HG03175 (cell line): ENCODE data around the gene SACM1L.
"Not testable (repeated sequence)": the region's sequence is repeated elsewhere in the genome, so short reads cannot be mapped to it uniquely, and the experiment has no call there.

ENCODE experiments used
- ATAC-seq: cut with Tn5 transposase; IDR thresholded peaks from one replicate; pipeline ENCODE4 v1.9.1; 2021; ENCODE audit warnings: mild to moderate bottlenecking, moderate library complexity; ENCODE audit not compliant: unreplicated experiment

Gene SACM1L

DNA sequence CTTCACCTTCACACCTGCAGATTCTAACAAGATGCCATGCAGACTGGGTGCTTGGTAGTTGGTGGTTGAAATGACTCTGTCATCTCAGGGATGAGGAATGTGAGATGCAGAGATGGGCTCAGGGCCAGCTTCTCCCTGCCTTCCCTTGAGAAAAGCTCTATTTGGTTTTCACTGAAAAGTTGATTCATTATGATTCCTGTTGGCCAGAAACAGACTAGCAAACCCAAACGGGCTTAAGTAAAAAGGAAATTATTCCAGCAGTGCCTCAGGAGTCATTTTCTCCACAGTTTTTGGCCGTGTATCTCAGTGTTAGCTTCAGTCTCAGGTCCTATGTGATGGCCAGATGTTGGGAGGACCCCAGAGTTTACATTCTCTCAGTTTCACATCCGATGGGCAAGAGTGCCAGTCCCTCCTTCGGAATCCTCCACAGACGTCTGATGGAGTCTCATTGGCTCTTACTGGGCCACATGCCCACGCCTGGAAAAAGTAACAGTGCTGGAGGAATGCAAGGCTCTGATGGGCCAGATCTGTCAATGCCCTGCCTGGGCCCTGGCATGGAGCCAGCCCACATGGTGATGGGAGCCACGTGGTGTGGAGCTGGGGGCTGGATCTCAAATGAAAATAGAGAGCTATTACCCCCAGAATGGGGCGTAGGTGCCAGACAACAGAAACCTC is 22.3 kb upstream of the SACM1L start:
- no peak for ATAC-seq

DNA sequence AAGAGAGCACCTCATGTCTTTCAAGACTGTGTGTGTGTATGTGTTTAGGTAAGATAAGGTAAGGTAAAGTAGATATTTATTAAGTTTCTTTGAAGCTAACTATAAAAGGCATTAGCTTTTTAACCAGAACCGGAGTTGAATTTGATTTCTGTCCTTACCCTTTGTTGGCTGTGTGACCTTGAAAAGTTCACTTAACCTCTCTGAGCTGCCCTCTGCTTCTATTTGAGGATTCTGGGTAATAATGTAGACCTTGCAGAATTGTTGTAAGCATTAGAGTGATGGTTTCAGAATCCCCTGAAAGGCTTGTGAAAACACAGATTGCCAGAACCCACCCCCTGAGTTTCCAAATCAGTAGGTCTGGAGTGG is 21.6 kb upstream of the SACM1L start:
- no peak for ATAC-seq

DNA sequence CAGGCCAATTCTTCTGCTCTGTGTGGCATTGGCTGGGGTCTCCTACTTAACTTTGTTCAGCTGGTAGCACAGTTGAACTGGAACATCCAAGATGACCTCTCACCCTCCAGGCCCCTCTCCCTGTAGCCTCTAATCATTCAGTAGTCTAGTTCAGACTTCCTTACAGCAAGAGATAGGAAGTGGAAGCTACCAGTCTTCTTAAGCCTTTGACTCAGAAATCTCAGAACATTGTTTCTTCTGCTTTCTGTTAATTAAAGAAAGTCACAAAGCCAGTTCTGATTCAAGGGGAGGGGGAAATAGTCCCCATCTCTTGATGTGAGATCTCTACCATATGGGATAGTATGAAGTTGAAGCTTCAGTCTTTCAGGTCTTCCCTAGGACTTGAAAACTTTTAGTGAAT is 18.8 kb upstream of the SACM1L start:
- no peak for ATAC-seq

DNA sequence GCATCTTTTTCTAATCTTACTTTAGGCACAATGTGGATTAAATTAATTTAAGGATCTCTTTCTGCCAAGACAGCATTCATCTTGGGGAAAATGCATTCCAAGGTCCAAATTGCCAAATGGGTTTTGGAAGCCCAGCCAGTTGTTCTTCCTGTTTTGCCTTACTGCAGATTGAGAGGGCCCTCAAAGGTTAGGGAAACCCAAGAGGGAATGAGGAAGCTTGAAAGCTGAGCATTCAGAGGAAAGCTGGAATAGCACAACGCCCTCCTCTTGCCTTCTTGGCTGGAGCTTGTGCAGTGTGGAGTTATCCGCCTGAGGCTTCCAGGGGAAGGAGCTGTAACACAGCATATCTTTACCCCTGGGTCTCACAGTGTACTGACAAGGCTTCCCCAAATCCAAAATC is 18.2 kb upstream of the SACM1L start:
- ATAC-seq: no peak

DNA sequence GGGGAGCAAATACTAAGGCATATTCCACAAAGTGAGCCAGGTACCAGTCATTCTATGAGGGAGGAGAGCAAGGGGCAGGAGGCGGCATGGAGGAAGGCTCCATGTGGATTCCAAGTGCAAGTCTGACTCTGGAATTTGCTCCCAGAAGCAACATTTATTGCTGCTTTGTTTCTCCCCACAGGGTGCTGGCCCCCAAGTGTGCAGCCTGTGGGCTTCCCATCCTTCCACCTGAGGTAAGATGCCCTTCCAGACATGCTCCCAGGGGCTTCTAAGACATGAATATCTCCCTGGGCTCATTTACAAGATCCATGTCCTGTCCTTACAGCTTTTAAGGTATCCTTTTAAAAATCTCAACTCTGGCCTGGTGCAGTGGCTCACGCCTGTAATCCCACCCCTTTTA is 15.9 kb upstream of the SACM1L start:
- no peak for ATAC-seq

DNA sequence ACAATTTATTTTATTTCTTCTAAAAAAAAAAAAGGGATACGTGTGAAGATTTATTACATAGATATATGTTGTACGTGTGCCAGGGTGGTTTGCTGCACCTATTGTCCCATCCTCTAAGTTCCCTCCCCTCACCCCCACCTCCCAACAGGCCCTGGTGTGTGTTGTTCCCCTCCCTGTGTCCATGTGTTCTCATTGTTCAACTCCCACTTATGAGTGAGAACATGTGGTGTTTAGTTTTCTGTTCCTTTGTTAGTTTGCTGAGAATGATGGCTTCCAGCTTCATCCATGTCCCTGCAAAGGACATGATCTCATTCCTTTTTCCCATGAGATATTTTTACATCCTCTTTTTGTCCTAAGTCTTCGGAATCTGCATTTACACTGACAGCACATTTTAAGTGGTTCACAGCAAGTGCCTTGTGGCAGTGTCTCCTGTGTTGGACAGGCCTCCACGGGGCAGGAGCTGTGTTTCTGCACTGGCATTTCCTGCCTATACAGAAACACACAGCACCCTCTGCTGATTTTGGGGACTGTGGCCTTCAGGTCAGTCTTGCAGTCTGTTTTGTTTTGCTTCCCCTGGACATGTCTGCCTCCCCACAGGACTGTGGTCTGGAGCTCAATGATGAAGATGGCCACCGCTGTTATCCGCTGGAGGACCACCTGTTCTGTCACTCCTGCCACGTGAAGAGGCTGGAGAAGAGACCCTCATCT is 12.7 kb upstream of the SACM1L start:
- ATAC-seq: no peak

DNA sequence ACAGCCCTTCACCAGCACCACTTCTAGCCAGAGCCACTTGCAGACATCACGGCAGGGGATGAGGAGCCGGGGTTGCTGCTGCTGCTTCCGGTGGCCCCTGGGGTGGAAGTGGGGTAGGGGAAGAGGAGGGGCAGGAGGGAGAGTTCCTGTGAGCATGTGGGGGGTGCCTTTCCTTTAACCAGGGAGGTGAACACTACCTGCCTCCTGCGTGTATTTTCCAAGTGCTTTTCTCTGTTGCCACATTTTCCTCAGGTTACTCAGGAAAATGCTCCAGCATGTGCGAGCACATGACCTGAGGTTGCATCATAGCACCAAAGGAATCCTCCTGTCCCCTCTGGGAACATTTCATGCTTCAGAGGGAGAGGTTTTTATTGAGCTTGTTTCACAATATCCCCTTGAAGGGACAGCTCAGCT is 12.2 kb upstream of the SACM1L start:
- ATAC-seq: no peak

DNA sequence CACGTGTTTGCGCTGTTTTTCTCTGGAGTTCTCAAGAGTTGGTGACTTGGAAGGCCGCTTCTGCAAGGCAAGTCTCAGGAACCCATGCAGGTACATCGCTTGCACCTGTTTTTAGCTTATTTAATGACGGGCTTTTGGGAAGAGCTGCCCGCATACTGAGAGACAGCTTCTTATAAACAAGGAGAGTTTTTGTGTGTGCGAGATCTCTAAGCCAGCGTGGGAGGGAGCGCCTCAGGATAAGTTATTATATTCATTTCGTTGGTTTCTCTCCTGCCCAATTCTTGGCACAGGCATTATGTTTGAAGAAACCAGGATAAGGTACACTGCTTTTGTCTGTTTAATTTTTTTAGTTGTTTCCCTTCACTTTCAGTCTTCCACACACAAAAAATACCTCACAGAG is 11.4 kb upstream of the SACM1L start:
- ATAC-seq: no peak

DNA sequence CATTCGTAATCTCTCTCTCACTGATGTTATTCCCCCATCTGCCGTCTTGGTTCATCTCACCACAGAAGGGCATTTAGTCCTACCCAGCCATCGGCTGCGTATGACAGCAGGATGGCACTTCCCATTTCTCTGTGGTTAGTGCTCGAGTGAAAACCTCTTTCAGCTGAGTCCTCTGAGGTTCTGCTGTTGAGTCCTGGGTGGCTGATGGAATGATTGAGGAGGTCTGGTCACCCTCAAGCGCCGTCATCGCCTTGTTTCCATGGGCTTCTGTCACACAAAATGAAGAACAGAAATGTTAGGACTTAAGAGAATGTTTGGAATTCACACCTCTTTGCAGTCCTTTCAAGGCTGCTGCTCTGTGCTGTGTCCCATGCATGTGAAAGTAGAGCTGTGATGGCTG is 9.4 kb upstream of the SACM1L start:
- ATAC-seq: no peak

DNA sequence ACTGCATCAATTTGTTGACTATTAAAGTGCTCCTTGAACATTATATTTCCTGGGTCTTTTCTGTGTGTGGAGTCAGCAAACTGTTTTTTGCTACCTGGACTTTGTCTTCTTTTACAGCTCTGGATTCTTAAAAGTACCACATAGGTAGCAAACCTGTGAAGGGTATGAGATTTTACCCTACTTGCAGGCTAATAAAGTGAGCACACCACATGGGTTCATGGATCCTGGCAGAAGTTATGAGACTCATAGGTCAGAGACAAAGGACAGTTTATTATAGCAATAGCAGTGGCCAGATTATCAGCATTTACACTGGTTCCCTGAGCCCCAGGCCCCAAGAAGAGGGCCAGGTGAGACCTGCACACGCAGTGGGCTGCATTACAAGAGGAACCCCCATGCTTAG is 8.0 kb upstream of the SACM1L start:
- no peak for ATAC-seq

DNA sequence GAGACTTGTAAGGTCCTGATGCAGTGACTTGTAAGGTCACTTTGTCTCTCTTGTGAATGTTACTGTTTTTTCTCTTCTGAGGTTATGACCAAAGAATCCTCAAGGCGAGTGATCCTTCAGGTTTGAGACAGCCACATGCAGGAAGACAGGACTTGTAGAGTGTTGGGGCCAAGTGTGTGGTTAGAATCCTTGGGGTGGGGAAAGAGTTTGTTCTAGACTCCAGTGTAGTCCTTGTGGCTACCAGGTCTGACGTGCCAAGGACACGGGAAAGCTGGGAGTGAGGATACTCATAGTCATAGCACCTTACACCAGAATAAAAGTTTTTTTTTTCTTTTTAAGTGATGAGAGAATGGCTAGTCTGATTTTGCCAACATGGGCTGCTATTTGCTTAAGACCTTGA is 7.3 kb upstream of the SACM1L start:
- ATAC-seq: no peak

DNA sequence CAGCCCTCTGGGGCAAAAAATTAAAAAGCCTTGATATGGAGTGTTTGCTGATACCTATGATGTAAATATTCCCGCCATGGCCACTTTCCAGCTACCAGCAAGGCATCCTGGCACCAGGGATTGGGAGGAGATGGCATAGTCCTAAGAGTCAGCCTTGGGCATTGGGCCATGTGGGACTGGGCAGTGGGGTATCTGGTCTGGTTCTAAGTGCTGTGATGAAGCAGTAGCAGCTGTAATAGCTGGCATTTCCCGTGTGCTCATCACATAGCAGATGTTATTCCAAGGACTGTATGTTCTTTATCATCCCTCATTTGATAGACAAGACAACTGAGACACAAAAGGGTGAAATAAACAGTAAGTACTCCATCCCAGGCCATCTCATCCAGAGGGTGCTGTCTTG is 6.9 kb upstream of the SACM1L start:
- no peak for ATAC-seq

DNA sequence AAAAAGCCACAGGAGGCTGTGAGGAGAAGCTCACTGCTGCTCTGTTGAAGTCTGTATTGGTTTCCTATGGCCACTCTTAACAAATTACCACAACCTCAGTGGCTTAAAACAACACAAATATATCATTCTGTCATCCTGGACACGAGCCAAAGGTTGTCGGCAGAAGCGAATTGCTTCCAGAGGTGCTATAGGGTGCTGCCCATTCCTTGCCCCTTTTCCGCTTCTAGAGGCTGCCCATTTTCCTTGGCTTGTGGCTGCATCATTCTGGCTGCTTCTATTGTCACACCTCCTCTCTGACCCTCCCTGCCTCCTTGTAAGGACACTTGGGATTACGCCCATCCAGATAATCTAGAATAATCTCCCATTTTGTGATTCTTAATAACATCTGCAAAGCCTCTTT is 6.4 kb upstream of the SACM1L start:
- no peak for ATAC-seq

DNA sequence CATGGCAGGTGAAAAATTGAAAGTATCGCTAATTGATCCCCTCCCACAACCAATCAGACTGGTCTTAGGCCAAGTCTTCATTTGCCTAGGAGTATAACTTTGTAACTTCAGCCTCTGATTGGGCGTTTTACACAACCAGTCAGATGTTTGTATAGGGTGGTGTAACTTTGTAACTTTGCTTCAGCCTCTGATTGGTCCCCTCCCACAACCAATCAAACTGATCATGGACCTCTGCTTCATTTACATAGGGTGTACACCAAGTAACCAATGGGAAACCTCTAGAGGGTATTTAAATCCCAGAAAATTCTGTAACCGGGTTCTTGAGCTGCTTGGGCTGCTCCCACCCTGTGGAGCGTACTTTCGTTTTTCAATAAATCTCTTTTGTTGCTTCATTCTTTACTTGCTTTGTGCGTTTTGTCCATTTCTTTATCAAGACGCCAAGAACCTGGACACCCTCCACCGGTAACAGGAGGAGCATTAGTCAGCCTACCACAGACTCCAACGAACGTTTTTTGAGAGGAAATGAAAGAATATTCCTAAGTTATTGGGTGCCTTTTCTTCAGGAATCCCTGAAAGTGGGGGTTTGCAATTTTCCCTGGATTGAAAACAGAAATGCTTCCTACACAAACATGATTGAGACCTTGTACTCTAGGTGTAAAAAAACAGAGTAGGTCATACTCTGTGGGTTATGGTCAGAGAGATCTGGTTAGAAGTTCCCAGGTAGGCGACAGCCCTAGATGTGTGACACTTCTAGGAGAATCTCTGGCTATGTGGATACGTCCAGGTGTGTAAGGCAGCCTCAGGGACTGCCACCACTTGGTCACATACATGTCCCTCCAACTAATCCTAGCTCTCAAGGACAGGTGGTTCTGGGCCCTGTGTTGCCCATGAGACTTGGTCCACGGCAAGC is 5.5 kb upstream of the SACM1L start:
- no peak for ATAC-seq

DNA sequence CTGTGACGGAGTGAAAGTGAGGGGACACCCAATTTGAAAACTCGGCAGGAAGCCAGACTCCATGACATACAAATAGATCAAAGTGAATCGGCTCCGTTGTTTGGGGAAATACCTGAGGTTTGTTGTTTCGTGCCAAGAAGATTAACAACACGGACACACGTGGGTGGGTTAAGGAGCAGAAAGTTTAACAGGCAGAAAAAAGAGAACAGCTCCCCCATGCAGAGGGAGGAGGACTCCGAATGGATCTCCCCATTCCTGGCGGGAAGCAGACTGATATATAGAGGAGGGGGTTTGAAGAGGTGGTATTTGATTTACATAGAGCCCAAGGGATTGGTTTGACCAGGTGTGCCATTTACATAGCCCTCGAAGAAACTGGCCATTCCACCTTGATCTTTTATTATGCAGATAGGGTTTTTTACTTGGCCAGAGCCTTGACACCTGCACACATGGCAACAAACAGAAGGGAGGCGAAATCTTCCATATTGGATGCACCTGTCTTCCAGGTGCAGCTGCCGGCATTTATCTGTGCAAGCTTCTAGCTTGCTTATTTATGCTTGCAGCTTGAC is 4.8 kb upstream of the SACM1L start:
- ATAC-seq: no peak

DNA sequence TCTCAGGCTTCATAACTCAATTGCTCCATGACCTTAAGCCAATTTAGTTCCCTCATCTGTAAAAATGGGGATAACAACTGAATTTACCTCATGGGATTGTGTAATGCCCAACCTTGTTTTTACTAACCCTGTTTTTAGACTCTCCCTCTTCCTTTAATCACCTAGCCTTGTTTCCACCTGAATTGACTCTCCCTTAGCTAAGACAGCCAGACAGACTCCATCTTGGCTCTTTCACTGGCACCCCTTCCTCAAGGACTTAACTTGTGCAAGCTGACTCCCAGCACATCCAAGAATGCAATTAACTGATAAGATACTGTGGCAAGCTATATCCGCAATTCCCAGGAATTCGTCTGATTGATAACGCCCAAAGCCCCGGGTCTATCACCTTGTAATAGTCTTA is 3.5 kb upstream of the SACM1L start:
- not testable (repeated sequence) for ATAC-seq

DNA sequence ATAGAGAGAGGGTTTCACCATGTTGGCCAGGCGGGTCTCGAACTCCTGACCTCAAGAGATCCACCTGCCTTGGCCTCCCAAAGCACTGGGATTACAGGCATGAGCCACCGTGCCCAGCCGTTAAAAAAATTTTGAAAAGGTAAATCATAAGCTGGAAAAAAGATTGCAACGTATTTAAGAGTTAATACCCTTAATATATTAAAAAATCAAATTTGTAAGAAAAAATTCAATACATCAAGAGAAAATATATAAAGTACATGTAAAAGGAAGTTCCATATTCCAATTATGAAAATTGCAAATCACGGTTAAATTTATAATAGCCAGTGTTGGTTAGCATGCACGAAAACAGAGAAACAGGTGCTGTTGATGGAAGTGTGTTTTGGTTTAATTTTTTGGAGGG is 2.3 kb upstream of the SACM1L start:
- no peak for ATAC-seq

DNA sequence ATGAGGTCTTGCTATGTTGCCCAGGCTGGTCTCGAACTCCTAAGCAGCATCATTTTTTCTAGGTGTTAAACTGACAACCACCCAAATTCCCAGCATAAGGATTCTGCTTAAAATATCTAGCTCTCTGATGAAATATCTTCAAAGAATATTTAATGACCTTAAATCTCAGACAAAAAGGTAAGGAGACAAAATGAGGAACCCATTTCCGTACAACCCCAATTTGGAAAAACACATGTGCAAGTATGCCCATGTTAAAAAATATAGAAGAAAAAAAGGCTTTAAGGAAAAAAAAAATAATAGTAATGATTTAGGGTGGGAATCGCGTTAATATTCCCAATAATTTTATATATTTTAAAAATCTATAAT is 1.4 kb upstream of the SACM1L start:
- no peak for ATAC-seq

DNA sequence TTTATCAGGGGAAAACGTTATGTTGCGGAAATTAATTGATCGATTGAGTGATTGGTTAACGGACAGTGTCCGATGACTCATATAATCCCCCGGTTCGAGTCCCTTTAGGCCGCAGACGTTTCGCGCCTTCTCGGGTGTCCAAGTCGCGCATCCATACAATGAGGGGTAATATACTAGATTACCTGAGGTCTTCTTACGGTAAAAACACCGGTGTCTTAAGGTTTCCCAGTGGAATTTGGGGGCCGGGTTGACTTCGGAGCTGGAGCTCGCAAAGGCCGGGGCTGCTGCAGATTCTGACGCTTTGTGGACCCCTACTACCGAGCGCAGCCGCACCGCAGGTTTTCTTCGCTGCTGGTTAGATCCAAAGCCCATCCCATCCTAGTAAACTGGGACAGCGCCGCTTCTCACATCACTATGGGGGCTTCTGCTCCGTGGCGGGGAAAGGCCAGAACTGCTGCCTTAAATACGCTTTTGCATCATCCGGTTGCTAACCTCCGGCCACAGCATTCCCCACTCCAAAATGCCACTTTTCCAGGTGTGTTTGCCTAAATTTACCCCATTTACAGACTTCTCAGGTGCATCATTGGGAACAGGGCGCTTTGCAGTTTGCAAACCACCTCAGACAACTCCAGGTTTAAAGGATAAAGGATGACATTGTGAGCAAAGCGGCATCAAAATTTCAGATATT is 858 bp upstream of the SACM1L start:
- ATAC-seq: no peak

DNA sequence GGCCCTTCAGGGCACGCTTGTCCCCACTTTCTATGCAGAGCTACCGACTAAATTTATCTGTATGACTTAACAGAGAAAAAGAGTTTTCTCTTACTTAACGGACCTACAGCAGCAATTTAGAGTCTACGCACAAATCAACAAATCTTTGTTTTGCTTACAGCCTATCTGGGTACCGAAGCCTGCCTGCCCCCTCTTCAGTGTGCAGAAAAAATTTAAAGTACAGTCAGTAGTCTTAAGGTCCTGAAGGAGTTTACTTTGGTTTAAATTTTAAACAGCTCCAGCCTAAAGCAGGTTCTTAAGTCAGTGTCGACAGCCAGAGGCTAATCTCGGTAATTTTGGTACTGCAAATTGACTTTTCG is 570 bp downstream of the SACM1L start:
- no peak for ATAC-seq

DNA sequence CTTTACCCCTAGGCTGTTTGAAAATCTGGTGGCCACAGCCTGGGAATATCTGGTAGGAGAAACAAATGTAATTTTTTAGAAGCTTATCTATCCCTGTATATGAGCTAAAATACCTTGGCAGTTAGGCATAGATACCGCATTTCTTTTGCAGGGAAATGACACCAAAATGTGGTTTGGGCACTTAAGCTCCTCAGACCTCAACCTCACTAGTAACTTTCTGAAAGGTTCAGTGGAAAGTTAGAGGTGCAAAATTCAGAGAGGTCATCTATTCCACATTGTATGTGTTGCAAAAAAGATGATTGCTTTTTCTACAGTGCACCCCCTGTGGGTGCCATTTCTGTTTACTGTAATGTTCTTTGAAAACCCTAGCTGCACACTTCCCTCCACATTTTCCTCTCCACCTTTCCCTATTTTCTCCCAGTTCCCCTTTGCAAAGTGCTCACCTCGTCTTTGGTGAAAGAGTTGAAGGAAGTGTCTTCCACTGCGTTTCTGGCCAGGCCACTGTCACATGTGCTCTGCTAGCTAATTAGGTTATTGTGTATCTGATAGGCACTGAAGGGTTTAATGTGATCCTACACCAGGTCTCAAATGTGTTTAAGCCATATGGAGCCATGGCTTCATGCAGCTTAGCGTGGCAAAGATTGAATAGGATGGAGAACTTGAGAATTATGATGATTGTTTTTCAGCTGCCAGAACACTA is 1.3 kb downstream of the SACM1L start:
- ATAC-seq: no peak
